WI38 (cell line): ENCODE measurements around the gene RASGRF2.

ENCODE experiments used
- H3K4me3 ChIP-seq: 2 replicates; pipeline ENCODE4 v1.5.1; 2011; ENCODE audit warnings: low read depth, mild to moderate bottlenecking, control low read depth, low read length
- CTCF ChIP-seq: IDR thresholded peaks from 2 replicates; pipeline ENCODE4 v1.5.1; 2012; ENCODE audit warnings: low read depth, mild to moderate bottlenecking, control low read depth, low read length

Gene RASGRF2

GRCh38 chr5:81137833-81138232, 177.7 kb downstream of the RASGRF2 start:
- no peak for TF ChIP-seq CTCF
- H3K4me3 ChIP-seq: no peak overlapping the region

GRCh38 chr5:81140441-81140840, 180.3 kb downstream of the RASGRF2 start:
- no peak for TF ChIP-seq CTCF
- H3K4me3 ChIP-seq: no peak overlapping the region

- H3K4me3 ChIP-seq: no peak overlapping the region
- no peak for TF ChIP-seq CTCF
Measured at GRCh38 chr5:81140943-81141342, 180.8 kb downstream of the RASGRF2 start.

- H3K4me3 ChIP-seq: no peak overlapping the region
- TF ChIP-seq CTCF: no peak
Measured at GRCh38 chr5:81142108-81142507, 181.9 kb downstream of the RASGRF2 start.

GRCh38 chr5:81145329-81145935, 185.3 kb downstream of the RASGRF2 start:
- H3K4me3 ChIP-seq: no peak overlapping the region
- TF ChIP-seq CTCF: no peak

GRCh38 chr5:81146031-81146430, 185.9 kb downstream of the RASGRF2 start:
- TF ChIP-seq CTCF: no peak
- no peak overlapping the region for H3K4me3 ChIP-seq

GRCh38 chr5:81147011-81147885, 187.1 kb downstream of the RASGRF2 start:
- no peak overlapping the region for H3K4me3 ChIP-seq
- TF ChIP-seq CTCF: no peak
